ENCODE results near the gene SUSD4. TPM values are rescaled to one million over a fixed set of nuclear protein-coding genes. Genes with fewer than 3 reads are reported as not detected.
"Not testable (repeated sequence)": the region's sequence is repeated elsewhere in the genome, so short reads cannot be mapped to it uniquely, and the experiment has no call there.

SUSD4 gene
- total RNA-seq, 3 donors from 2014 or later, result 0.43 to 0.79 (median 0.77) TPM

GRCh38 chr1:223405507-223405906 lies 41.5 kb upstream of the SUSD4 start:
- DNase-seq (no peak), ATAC-seq (no peak)
- intact Hi-C loops (cut with DNase I, micrococcal nuclease), result no loop called here
- Histone ChIP-seq H3K9me3 (no peaks in the 10 kb centered on the region), H3K36me3 (ENCODE audit: low read depth) (no peaks in the 10 kb centered on the region), H3K4me3 (no peak overlapping the region), H3K4me1 (ENCODE audit: low read depth) (no peaks in the 10 kb centered on the region)
- TF ChIP-seq CTCF (IDR thresholded peaks at IDR 0.05), result no peak

- no peaks in the 10 kb centered on the region for H3K4me1 ChIP-seq (ENCODE audit: low read depth)
- intact Hi-C loops (cut with DNase I, micrococcal nuclease), result no loop called here
- H3K4me3 ChIP-seq, result no peak overlapping the region
- H3K36me3 ChIP-seq (ENCODE audit: low read depth), result no peaks in the 10 kb centered on the region
- TF ChIP-seq CTCF (IDR thresholded peaks at IDR 0.05), result no peak
- no peaks in the 10 kb centered on the region for H3K9me3 ChIP-seq
- ATAC-seq, result no peak
- DNase-seq, result no peak
These were observed 39.3 kb upstream of the SUSD4 start for GRCh38 chr1:223403184-223403815.

- no peaks in the 10 kb centered on the region for H3K4me1 ChIP-seq (ENCODE audit: low read depth)
- no peaks in the 10 kb centered on the region for H3K9me3 ChIP-seq
- intact Hi-C loops (cut with DNase I, micrococcal nuclease), result no loop called here
- no peak for TF ChIP-seq CTCF (IDR thresholded peaks at IDR 0.05)
- no peak overlapping the region for H3K4me3 ChIP-seq
- DNase-seq (no peak), ATAC-seq (no peak)
- no peaks in the 10 kb centered on the region for H3K36me3 ChIP-seq (ENCODE audit: low read depth)
These were observed 38.8 kb upstream of the SUSD4 start for GRCh38 chr1:223402790-223403142.

- no peak for ATAC-seq
These were observed 38.2 kb upstream of the SUSD4 start for GRCh38 chr1:223401873-223402789.

GRCh38 chr1:223399393-223399792 lies 35.4 kb upstream of the SUSD4 start:
- intact Hi-C loops (cut with DNase I, micrococcal nuclease); ATAC-seq: not testable (repeated sequence)

More at GRCh38 chr1:223401873-223402789, 38.2 kb upstream of the SUSD4 start:
- Histone ChIP-seq H3K36me3 (ENCODE audit: low read depth) (no peaks in the 10 kb centered on the region), H3K9me3 (no peaks in the 10 kb centered on the region), H3K4me3 (no peak overlapping the region), H3K4me1 (ENCODE audit: low read depth) (no peaks in the 10 kb centered on the region)
- no peak for DNase-seq
- intact Hi-C loops (cut with DNase I, micrococcal nuclease), result no loop called here
- TF ChIP-seq CTCF (IDR thresholded peaks at IDR 0.05), result no peak

GRCh38 chr1:223394706-223395105 lies 30.7 kb upstream of the SUSD4 start:
- Histone ChIP-seq H3K9me3 (no peaks in the 10 kb centered on the region), H3K4me3 (no peak overlapping the region), H3K36me3 (ENCODE audit: low read depth) (no peaks in the 10 kb centered on the region), H3K4me1 (ENCODE audit: low read depth) (no peaks in the 10 kb centered on the region)
- no peak for TF ChIP-seq CTCF (IDR thresholded peaks at IDR 0.05)
- intact Hi-C loops (cut with DNase I, micrococcal nuclease), result no loop called here
- DNase-seq, result no peak
- ATAC-seq, result no peak

More at GRCh38 chr1:223399393-223399792, 35.4 kb upstream of the SUSD4 start:
- not testable (repeated sequence) for H3K4me3 ChIP-seq; H3K36me3 ChIP-seq (ENCODE audit: low read depth); DNase-seq; H3K9me3 ChIP-seq; H3K4me1 ChIP-seq (ENCODE audit: low read depth)
